NCI-H1694 treated with DMSO at 0.1 percent for 48 hours (cell line): ENCODE measurements around the gene SKAP1.

Experiments
- DNase-seq: peaks from one replicate; lab custom pipeline; 2025; lab: John Stamatoyannopoulos, UW

The SKAP1 gene

GRCh38 chr17:48144231-48144630, 285.8 kb downstream of the SKAP1 start:
- no peak for DNase-seq

- no peak for DNase-seq
Observed at GRCh38 chr17:48143629-48144028, 286.4 kb downstream of the SKAP1 start.

GRCh38 chr17:48139944-48140343, 290.1 kb downstream of the SKAP1 start:
- DNase-seq = no peak

GRCh38 chr17:48137656-48138055, 292.4 kb downstream of the SKAP1 start:
- DNase-seq = no peak

- DNase-seq = no peak
Observed at GRCh38 chr17:48134912-48135480, 295.0 kb downstream of the SKAP1 start.

GRCh38 chr17:48132385-48132784, 297.6 kb downstream of the SKAP1 start:
- DNase-seq = no peak

GRCh38 chr17:48131216-48131824, 298.7 kb downstream of the SKAP1 start:
- peak; percentile 87 for DNase-seq

GRCh38 chr17:48129981-48130380, 300.0 kb downstream of the SKAP1 start:
- no peak for DNase-seq

GRCh38 chr17:48128400-48128799, 301.6 kb downstream of the SKAP1 start:
- DNase-seq = no peak

GRCh38 chr17:48127371-48128051, 302.5 kb downstream of the SKAP1 start:
- DNase-seq = peak; percentile 68

- DNase-seq = no peak
Observed at GRCh38 chr17:48126532-48126850, 303.5 kb downstream of the SKAP1 start.

GRCh38 chr17:48125829-48126531, 304.0 kb downstream of the SKAP1 start:
- DNase-seq = peak; percentile 44

GRCh38 chr17:48123776-48124388, 306.1 kb downstream of the SKAP1 start:
- DNase-seq = no peak

GRCh38 chr17:48123111-48123510, 306.9 kb downstream of the SKAP1 start:
- peak; percentile 83 for DNase-seq

GRCh38 chr17:48122665-48123045, 307.4 kb downstream of the SKAP1 start:
- DNase-seq = peak; percentile 14

- DNase-seq = no peak
Observed at GRCh38 chr17:48121923-48122664, 307.9 kb downstream of the SKAP1 start.

GRCh38 chr17:48113201-48113676, 316.8 kb downstream of the SKAP1 start:
- no peak for DNase-seq

- DNase-seq = no peak
Observed at GRCh38 chr17:48111937-48112241, 318.1 kb downstream of the SKAP1 start.

- DNase-seq = no peak
Observed at GRCh38 chr17:48110761-48111160, 319.3 kb downstream of the SKAP1 start.

GRCh38 chr17:48107137-48108055, 322.6 kb downstream of the SKAP1 start, which contains the start of gene SNX11:
Gene SNX11, plus strand, starts transcription at chr17:48107766. Its CDS starts 4,278 bp downstream, at chr17:48112044.
- peak; percentile 90 for DNase-seq

GRCh38 chr17:48106802-48107136, 323.2 kb downstream of the SKAP1 start:
- DNase-seq = no peak
